ENCODE results near the gene HSD17B12.

HSD17B12 gene

DNA sequence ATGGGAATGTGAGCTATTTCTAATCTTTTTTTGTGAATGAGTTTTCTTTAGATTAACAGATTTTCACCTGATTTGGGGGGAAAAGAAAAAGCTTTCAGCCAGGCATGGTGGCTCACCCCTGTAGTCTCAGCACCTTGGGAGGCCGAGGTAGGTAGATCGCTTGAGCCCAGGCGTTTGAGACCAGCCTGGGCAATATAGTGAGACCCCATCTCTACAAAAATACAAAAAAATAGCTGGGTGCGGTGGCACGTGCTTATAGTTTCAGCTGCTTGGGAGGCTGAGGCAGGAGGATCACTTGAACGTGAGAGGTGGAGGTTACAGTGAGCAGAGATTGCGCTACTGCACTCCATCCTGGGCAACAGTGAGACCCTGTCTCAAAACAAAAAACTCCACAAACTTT is 92.2 kb downstream of the HSD17B12 start:
- Histone ChIP-seq H3K9ac (ENCODE audit: low read length) (no peak overlapping the region), H3K27ac (ENCODE audit: low read length) (no peak overlapping the region), H3K27me3 (replicated peaks; ENCODE audit: insufficient read depth, low read length) (no peaks in the 10 kb centered on the region), H3F3A (ENCODE audit: insufficient read depth, low read length) (no peaks in the 10 kb centered on the region), H3K9me2 (replicated peaks; ENCODE audit: insufficient read depth, low read length) (no peaks in the 10 kb centered on the region), H3K9me3 (replicated peaks; ENCODE audit: insufficient read depth, low read length) (no peaks in the 10 kb centered on the region), H3K36me3 (replicated peaks; ENCODE audit: insufficient read depth, low read length) (no peaks in the 10 kb centered on the region), H4K20me1 (ENCODE audit: insufficient read depth, low read length) (no peaks in the 10 kb centered on the region), H2AFZ (ENCODE audit: low read length) (no peak overlapping the region), H3K4me2 (ENCODE audit: low read depth, low read length) (no peak overlapping the region), H3K79me2 (ENCODE audit: low read length) (0 out of 2 replicates have a peak, but pooled peaks cover 7% of the 10 kb centered on the region), H3K4me3 (ENCODE audit: low read length) (no peak overlapping the region), H3K4me1 (ENCODE audit: low read length) (no peaks in the 10 kb centered on the region)
- TF ChIP-seq EZH2phosphoT487 (IDR thresholded peaks at IDR 0.05; ENCODE audit: low read length): no peak
- no peak for TF ChIP-seq EZH2 (optimal IDR thresholded peaks at IDR 0.05; ENCODE audit: low read depth, low read length)
- TF ChIP-seq, protein P1, sequence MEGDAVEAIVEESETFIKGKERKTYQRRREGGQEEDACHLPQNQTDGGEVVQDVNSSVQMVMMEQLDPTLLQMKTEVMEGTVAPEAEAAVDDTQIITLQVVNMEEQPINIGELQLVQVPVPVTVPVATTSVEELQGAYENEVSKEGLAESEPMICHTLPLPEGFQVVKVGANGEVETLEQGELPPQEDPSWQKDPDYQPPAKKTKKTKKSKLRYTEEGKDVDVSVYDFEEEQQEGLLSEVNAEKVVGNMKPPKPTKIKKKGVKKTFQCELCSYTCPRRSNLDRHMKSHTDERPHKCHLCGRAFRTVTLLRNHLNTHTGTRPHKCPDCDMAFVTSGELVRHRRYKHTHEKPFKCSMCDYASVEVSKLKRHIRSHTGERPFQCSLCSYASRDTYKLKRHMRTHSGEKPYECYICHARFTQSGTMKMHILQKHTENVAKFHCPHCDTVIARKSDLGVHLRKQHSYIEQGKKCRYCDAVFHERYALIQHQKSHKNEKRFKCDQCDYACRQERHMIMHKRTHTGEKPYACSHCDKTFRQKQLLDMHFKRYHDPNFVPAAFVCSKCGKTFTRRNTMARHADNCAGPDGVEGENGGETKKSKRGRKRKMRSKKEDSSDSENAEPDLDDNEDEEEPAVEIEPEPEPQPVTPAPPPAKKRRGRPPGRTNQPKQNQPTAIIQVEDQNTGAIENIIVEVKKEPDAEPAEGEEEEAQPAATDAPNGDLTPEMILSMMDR (IDR thresholded peaks at IDR 0.05; ENCODE audit: low read length): no peak
- DNase-seq: no peak

DNA sequence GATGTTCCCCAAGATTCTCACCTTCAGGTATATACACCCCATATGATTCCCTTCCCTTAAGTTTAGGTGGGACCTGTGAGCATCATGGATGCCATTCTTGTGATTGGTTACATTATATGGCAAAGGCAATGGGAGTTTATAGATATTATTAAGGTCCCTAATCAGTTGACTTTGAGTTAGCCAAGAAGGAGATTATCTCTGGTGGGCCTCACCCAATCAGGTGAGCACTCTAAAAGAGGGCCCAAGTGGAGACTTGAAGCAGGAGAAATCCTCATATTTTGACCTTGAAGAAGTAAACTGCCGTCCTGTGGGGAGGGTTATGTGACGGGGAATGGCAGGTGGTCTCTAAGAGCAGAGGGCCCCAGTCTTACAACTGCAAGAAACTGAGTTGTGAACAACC is 94.2 kb downstream of the HSD17B12 start:
- Histone ChIP-seq H3K4me3 (ENCODE audit: low read length) (no peak overlapping the region), H3F3A (ENCODE audit: insufficient read depth, low read length) (no peaks in the 10 kb centered on the region), H3K27me3 (replicated peaks; ENCODE audit: insufficient read depth, low read length) (no peaks in the 10 kb centered on the region), H3K4me1 (ENCODE audit: low read length) (no peaks in the 10 kb centered on the region), H3K79me2 (ENCODE audit: low read length) (0 out of 2 replicates have a peak, but pooled peaks cover 11% of the 10 kb centered on the region), H3K4me2 (ENCODE audit: low read depth, low read length) (no peak overlapping the region), H4K20me1 (ENCODE audit: insufficient read depth, low read length) (no peaks in the 10 kb centered on the region), H3K36me3 (replicated peaks; ENCODE audit: insufficient read depth, low read length) (no peaks in the 10 kb centered on the region), H3K9me3 (replicated peaks; ENCODE audit: insufficient read depth, low read length) (no peaks in the 10 kb centered on the region), H3K27ac (ENCODE audit: low read length) (no peak overlapping the region), H3K9ac (ENCODE audit: low read length) (no peak overlapping the region), H2AFZ (ENCODE audit: low read length) (no peak overlapping the region), H3K9me2 (replicated peaks; ENCODE audit: insufficient read depth, low read length) (no peaks in the 10 kb centered on the region)
- TF ChIP-seq EZH2phosphoT487 (IDR thresholded peaks at IDR 0.05; ENCODE audit: low read length) (no peak), EZH2 (optimal IDR thresholded peaks at IDR 0.05; ENCODE audit: low read depth, low read length) (no peak)
- TF ChIP-seq, protein P1 (IDR thresholded peaks at IDR 0.05; ENCODE audit: low read length): no peak
- DNase-seq: no peak

DNA sequence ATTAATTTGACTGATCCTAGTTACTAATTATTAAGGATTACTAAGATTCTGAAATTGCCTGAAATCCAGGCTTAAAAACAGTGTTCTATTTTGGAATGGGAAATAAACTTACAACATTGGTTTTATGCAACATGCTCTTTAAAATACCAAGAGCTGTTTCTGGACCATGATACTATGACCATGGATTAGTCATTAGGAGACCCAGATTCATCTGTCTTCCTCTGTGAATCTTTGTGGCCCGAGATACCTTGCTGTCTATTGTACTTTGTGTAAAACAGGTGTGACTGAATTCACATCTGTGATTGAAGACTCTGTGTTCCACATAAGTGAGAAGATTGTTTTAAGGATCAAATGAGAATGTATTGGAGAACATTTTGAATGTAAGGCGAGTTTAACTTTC is 98.8 kb downstream of the HSD17B12 start:
- H3F3A ChIP-seq (ENCODE audit: insufficient read depth, low read length): no peaks in the 10 kb centered on the region
- no peak overlapping the region for H3K4me3 ChIP-seq (ENCODE audit: low read length)
- no peak for DNase-seq
- H3K27me3 ChIP-seq (replicated peaks; ENCODE audit: insufficient read depth, low read length): no peaks in the 10 kb centered on the region
- H3K9ac ChIP-seq (ENCODE audit: low read length): no peak overlapping the region
- TF ChIP-seq EZH2 (optimal IDR thresholded peaks at IDR 0.05; ENCODE audit: low read depth, low read length) (no peak), EZH2phosphoT487 (IDR thresholded peaks at IDR 0.05; ENCODE audit: low read length) (no peak)
- TF ChIP-seq, protein P1 (IDR thresholded peaks at IDR 0.05; ENCODE audit: low read length): no peak
- H3K9me3 ChIP-seq (replicated peaks; ENCODE audit: insufficient read depth, low read length): no peaks in the 10 kb centered on the region
- H3K79me2 ChIP-seq (ENCODE audit: low read length): peaks cover 11% of the 10 kb centered on the region; the same call in 1 of the 2 replicates
- no peak overlapping the region for H2AFZ ChIP-seq (ENCODE audit: low read length)
- H3K9me2 ChIP-seq (replicated peaks; ENCODE audit: insufficient read depth, low read length): no peaks in the 10 kb centered on the region
- no peaks in the 10 kb centered on the region for H4K20me1 ChIP-seq (ENCODE audit: insufficient read depth, low read length)
- H3K36me3 ChIP-seq (replicated peaks; ENCODE audit: insufficient read depth, low read length): no peaks in the 10 kb centered on the region
- no peaks in the 10 kb centered on the region for H3K4me1 ChIP-seq (ENCODE audit: low read length)
- no peak overlapping the region for H3K4me2 ChIP-seq (ENCODE audit: low read depth, low read length)
- no peak overlapping the region for H3K27ac ChIP-seq (ENCODE audit: low read length)

Data from MM.1S (cell line).